HG03520 (cell line): Measurements from ENCODE around the gene GPR89A.
"Not testable (repeated sequence)": the region's sequence is repeated elsewhere in the genome, so short reads cannot be mapped to it uniquely, and the experiment has no call there.

Source experiments
- ATAC-seq: cut with Tn5 transposase; IDR thresholded peaks from one replicate; pipeline ENCODE4 v1.9.1; 2021; ENCODE audit warnings: mild to moderate bottlenecking, moderate library complexity; ENCODE audit not compliant: unreplicated experiment

GPR89A gene

GRCh38 chr1:145684858-145685257 lies 77.1 kb downstream of the GPR89A start:
- not testable (repeated sequence) for ATAC-seq

GRCh38 chr1:145686078-145686477 lies 78.3 kb downstream of the GPR89A start:
- ATAC-seq = not testable (repeated sequence)

GRCh38 chr1:145688328-145688727 lies 80.5 kb downstream of the GPR89A start:
- ATAC-seq = no peak

- no peak for ATAC-seq
Observed at GRCh38 chr1:145688924-145689323, 81.1 kb downstream of the GPR89A start.

- no peak for ATAC-seq
Observed at GRCh38 chr1:145689922-145690321, 82.1 kb downstream of the GPR89A start.

- ATAC-seq = no peak
Observed at GRCh38 chr1:145690587-145691558, 83.1 kb downstream of the GPR89A start.

- ATAC-seq = no peak
Observed at GRCh38 chr1:145692785-145693443, 85.1 kb downstream of the GPR89A start.

GRCh38 chr1:145695821-145696629 lies 88.2 kb downstream of the GPR89A start:
- ATAC-seq = no peak

GRCh38 chr1:145696630-145696960 lies 88.8 kb downstream of the GPR89A start:
- no peak for ATAC-seq

- ATAC-seq = no peak
Observed at GRCh38 chr1:145701306-145701862, 93.6 kb downstream of the GPR89A start.

- no peak for ATAC-seq
Observed at GRCh38 chr1:145702052-145702451, 94.3 kb downstream of the GPR89A start.

GRCh38 chr1:145702826-145703225 lies 95.0 kb downstream of the GPR89A start:
- no peak for ATAC-seq

- no peak for ATAC-seq
Observed at GRCh38 chr1:145705622-145706021, 97.8 kb downstream of the GPR89A start.

GRCh38 chr1:145706086-145706664 lies 98.4 kb downstream of the GPR89A start:
- no peak for ATAC-seq

GRCh38 chr1:145707183-145707867 lies 99.5 kb downstream of the GPR89A start, which contains the start of gene PDZK1:
Gene PDZK1 (minus strand): TSS chr1:145707368. CDS start chr1:145688021, 19,347 bp downstream.
- no peak for ATAC-seq

GRCh38 chr1:145708063-145708462 lies 100.3 kb downstream of the GPR89A start:
- no peak for ATAC-seq

GRCh38 chr1:145710291-145711027 lies 102.7 kb downstream of the GPR89A start:
- no peak for ATAC-seq

- ATAC-seq = no peak
Observed at GRCh38 chr1:145711213-145711651, 103.4 kb downstream of the GPR89A start.

GRCh38 chr1:145714524-145715111 lies 106.8 kb downstream of the GPR89A start:
- ATAC-seq = no peak
